G401 (cell line): ENCODE measurements around the gene MAST4. TPM values are rescaled to one million over a fixed set of nuclear protein-coding genes. Genes with fewer than 3 reads are reported as not detected.

Experiments used
- DNase-seq: peaks from one replicate; pipeline ENCODE4 v3.0.0-alpha.2; 2015; ENCODE audit warnings: low spot score
- in situ Hi-C: cut with HindIII; loops from 2 replicates; pipeline ENCODE4 v1.10.0; 2016; ENCODE audit warnings: low sequenced_read_pairs, mixed read lengths
- total RNA-seq: library from RNA; depleted of rRNA; stranded (reverse); fragments of >200 nt; shearing (Covaris generic); gene quantifications from 2 replicates; pipeline ENCODE4 v1.2.3, GENCODE V29; 2014

The MAST4 gene
- total RNA-seq, 1 experiment from 2014 or later: not detected

GRCh38 chr5:66639037-66639436 is 42.8 kb downstream of the MAST4 start:
- in situ Hi-C loops: no loop called here
- DNase-seq: no peak

DNA sequence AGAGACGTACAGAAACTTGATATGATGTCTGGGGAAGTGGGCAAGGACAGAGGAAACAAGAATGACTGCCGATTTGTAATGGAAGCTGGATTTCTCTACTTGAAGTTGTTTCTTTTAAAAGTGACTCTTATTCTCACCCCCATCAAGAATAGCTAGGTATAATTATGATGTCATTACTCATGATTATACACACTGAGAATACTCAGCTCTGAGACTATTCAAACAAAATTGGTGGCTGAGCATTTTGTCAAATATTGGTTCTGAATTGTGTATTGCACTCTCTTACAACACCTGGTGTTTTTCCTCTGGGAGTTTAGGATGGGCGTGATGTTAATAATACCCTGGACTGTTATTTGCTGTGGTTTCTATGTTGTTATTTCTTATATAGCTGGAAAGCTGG is 46.3 kb downstream of the MAST4 start:
- no peak for DNase-seq
- in situ Hi-C loops: no loop called here

GRCh38 chr5:66643387-66643786 is 47.2 kb downstream of the MAST4 start:
- in situ Hi-C loops: no loop called here
- DNase-seq: no peak

DNA sequence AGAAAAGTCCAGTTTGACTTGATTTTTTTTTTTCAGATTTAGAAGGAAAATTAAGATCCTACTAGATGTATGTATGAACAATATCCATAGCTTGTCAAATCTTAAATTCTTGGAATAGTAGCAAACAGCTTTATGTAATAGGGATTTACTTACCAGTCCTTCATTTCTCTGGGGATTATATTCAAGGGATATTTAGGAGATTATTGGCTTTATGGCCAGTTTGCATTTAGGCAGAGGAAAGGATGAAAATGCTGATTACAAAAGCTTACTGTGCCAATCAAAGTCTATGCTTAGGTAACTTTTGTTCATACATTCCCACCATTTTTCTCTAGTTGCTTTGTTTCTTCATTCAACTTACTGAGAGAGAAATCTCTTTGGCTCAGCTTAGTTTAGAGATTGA is 47.9 kb downstream of the MAST4 start:
- DNase-seq: no peak
- in situ Hi-C loops: no loop called here

DNA sequence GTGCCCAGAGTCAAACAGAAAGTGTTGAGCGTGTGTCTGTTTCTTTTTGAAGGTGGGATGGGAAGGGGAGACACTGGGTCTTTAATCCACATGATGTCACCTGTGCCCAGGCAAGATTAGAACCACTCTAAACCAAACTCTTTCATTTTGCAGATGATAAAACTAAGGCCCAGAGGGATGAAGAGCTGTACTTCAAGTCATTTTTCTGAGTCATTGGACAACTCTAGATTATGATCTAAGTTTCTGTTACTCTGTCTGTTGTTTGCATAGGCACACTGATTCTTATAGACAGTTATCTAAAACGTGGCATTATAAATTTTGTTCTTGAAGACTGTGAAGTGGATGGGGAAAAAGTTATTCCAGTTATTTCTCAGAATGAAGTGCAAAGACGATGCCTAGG is 48.8 kb downstream of the MAST4 start:
- in situ Hi-C loops: no loop called here
- DNase-seq: no peak

GRCh38 chr5:66646570-66646969 is 50.4 kb downstream of the MAST4 start:
- no peak for DNase-seq
- in situ Hi-C loops: no loop called here

- in situ Hi-C loops: no loop called here
- no peak for DNase-seq
These were observed 51.1 kb downstream of the MAST4 start for GRCh38 chr5:66647146-66647856.

GRCh38 chr5:66652818-66653217 is 56.6 kb downstream of the MAST4 start:
- in situ Hi-C loops: no loop called here
- DNase-seq: no peak

GRCh38 chr5:66653325-66653724 is 57.1 kb downstream of the MAST4 start:
- in situ Hi-C loops: no loop called here
- no peak for DNase-seq

DNA sequence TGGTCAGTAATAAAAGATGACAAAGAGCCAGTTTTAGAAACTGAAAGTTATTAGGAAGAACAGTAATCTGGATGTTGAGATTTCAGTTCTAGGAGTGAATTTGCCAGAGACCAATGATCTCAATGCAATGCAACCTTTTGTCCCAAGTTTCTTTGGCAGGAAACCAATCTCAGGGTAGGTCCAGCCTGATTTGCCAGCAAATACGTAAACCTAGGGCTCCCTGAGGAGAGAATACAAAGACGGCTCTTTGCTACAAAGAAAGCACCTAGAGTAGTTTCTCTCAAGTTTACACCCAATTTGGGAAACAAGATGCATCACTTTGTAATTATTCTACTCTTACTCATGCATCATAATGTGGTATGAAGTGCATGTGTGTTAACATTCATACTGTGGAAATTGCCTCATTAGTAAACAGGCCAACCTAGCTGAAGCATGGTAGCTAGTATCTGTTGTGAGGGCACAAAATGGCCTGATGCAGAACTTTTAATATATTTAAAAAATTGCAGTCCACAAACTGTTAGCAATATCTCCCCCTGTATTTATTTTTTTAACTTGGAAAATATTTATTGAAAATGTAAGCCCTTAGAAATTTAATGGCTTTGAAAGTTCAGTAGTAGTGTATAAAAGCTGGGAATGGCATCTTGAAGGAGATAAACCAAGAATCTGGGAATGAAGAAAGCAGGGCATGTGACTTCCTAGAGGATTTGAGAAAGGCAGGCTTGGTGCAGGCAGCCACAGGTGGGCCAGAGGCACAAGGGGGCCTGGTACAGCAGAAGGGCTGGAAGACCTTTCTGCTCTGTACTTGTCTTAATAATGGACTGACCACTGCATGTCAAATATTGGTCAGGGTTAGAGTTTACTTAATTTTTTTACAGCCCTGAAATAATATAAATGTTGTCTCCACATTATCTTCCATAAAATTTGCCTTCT is 59.5 kb downstream of the MAST4 start:
- DNase-seq: no peak
- in situ Hi-C loops: no loop called here

DNA sequence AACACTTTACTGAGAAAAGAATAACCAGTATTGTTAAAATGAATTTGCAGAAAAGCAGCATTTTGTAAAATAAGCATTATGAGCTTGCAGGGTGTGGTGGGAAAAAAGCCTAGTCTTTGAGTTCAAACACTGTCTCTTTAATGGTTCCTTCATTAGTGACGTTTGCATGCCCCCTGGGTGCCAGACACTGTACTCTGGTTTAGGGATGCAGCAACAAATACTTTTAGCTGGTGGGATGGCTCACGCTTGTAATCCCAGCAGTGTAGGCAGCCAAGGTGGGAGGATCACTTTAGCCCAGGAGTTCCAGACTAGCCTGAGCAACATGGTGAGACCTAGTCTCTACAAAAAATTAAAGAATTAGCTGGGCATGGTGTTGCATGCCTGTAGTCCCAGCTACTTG is 62.3 kb downstream of the MAST4 start:
- DNase-seq: no peak
- in situ Hi-C loops: no loop called here

DNA sequence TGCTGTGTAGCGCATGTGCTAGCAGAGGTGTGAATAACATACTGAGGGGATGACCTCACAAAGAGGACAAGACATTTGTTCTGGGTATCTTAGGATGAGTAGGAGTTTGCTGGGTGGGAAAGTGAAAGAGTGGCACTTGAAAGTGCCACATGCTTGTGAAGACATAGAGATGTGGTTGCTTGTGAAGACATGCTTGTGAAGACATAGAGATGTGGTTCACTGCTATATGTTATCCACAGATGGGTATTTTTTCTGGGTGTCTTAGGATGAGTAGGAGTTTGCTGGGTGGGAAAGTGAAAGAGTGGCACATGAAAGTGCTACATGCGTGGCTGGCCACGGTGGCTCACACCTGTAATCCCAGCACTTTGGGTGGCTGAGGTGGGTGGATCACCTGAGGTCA is 63.6 kb downstream of the MAST4 start:
- in situ Hi-C loops: no loop called here
- DNase-seq: no peak

- in situ Hi-C loops: no loop called here
- DNase-seq: no peak
These were observed 64.2 kb downstream of the MAST4 start for GRCh38 chr5:66660396-66660795.

DNA sequence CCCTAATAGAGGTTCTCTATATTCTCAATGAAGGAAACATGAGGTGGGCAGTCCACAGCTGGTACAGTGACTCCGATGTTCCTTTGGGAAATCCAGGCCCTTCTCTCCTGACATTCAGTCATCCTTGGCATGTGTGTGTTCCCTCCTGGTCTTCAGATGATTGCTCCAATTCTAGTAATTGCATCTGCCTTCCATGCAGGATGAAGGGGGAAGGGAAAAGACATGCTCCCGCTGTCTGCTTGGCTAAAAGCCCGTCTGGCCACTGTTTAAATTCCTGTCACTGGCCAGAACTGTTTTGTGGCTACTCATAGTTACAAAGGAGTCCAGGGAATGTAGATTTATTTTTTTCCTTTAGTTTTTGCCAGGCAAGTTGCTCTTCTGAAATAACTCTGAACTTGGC is 65.0 kb downstream of the MAST4 start:
- DNase-seq: peak; percentile 17
- in situ Hi-C loops: no loop called here

- no peak for DNase-seq
- in situ Hi-C loops: no loop called here
These were observed 70.6 kb downstream of the MAST4 start for GRCh38 chr5:66666778-66667177.

GRCh38 chr5:66669086-66669861 is 73.1 kb downstream of the MAST4 start:
- in situ Hi-C loops: no loop called here

DNA sequence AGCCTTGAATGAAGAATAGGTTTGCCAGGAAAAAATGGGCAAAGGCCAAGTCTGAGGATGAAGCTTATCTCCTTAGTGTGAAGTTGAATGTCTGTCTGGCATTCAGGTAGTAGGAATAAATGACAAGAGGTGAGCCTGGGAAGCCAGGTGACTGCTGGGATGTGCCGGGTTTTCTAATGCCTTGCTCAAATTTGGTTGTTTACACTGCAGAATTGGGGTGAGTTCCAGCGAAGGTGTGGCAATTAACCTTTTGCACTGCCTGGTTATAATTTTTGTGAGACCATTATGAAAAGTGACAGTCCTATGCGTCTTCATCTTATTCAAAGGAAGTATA is 73.6 kb downstream of the MAST4 start:
- DNase-seq: no peak
- in situ Hi-C loops: no loop called here

More at GRCh38 chr5:66669086-66669861, 73.1 kb downstream of the MAST4 start:
- DNase-seq: no peak

DNA sequence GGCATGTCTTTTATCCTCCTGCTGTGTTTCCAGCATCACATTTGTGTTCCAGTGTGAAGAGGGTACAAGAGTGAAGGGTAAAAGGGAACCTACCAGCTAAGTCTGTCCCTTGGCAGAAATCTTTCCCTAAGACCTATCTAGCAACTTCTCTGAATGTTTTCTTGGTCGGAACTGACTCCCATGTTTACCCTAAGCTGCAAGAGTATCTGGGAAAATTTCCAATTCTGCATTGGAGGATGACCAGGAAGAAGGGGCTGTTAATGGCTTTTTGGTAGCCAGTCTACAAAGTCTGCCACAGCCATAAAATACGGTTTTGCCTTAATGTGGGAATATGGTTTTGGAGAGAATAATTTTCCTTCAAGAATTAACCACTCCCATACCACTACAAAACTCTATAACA is 75.1 kb downstream of the MAST4 start:
- no peak for DNase-seq
- in situ Hi-C loops: no loop called here

DNA sequence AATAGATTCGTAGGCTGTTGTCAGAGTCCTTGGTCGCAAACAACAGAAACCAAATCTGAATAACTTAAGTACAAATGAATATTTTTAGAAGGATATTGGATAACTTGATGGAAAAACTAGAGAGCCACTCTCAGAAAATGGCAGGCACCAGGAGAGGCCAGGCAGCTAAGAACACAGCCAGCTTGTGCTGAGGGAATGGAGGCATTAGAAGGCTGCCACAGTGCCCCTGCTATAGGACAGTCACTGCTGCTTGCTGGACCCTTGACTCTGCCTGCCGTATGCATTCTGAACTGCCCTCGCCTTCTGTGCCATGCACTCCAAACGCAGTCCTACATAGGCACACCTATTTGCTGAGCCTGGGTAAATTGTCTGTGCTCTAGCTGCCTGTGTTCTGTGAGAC is 78.6 kb downstream of the MAST4 start:
- no peak for DNase-seq
- in situ Hi-C loops: no loop called here

DNA sequence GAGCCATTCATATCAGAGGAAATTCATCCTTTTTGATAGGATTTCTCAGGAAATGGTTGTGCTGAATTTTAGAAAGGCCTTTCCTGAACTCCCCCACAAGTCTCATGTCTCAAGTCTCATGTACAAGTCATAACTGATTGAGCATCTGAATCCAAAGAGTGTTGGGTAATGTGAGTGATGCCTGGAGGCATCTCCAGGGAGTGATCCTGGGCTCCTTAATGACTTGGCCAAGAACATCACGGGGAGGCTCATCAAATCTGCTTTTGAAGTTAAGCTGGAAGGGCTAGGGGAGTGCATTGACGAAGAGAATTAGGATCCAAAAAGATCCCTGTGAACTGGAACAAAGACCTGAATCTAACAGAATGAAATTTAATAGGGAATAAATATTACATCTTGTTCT is 79.2 kb downstream of the MAST4 start:
- DNase-seq: no peak

More for the DNA sequence above, 79.2 kb downstream of the MAST4 start:
- in situ Hi-C loops: no loop called here
